ENCODE measurements around the gene RSRC1. TPM values are rescaled to one million over a fixed set of nuclear protein-coding genes. Genes with fewer than 3 reads are reported as not detected.

RSRC1 gene
- total and polyA plus RNA-seq, 2 of the 13 experiments (the other 11 are each of a cell fraction or from before 2014, with no cell fraction given) = 4.9 to 63.0 TPM

GRCh38 chr3:158355623-158356588 lies 246.0 kb downstream of the RSRC1 start:
- intact Hi-C loops (cut with micrococcal nuclease; ENCODE audit: unreplicated experiment) (no loop called here), in situ Hi-C loops (cut with HindIII; ENCODE audit: extremely low pct_ligation_motif_present, low pct_unique_long_range_greater_than_20kb) (no loop called here)
- POLR2A ChIA-PET = no interaction called here
- H3K4me1 ChIP-seq (ENCODE audit: insufficient read depth, low read length) = no peaks in the 10 kb centered on the region
- H3K27me3 ChIP-seq (ENCODE audit: control insufficient read depth in 1 of 2, insufficient read depth in 2 of 2, low read length in 2 of 2) = no peaks in the 10 kb centered on the region
- H4K20me1 ChIP-seq (ENCODE audit: insufficient read depth, low read length) = no peaks in the 10 kb centered on the region
- H3K36me3 ChIP-seq (replicated peaks in 1 of 2; ENCODE audit: control insufficient read depth in 1 of 2, insufficient read depth in 2 of 2, low read length in 2 of 2) = no peaks in the 10 kb centered on the region
- no TSS peak for BruUV-seq (replicated peaks)
- WGBS (ENCODE audit: low lambda C conversion rate) = 94% methylated on average over 4 of the region's 4 CpGs
- H3K79me2 ChIP-seq (ENCODE audit: insufficient read depth, low read length) = no peaks in the 10 kb centered on the region
- H3K27ac ChIP-seq (ENCODE audit: extremely low read length, insufficient read depth, low read length) = no peak overlapping the region
- DNase-seq (ENCODE audit: low spot score) (no peak), FAIRE-seq (no peak), ATAC-seq (no peak)
- no peak overlapping the region for H2AFZ ChIP-seq (ENCODE audit: low read length)
- CTCF ChIA-PET (ENCODE audit: low intra/inter-chr PET ratio, low total read pairs) = no interaction called here
- H3K4me2 ChIP-seq (ENCODE audit: low read depth, low read length) = no peak overlapping the region
- no peak overlapping the region for H3K4me3 ChIP-seq (replicated peaks in 1 of 3; ENCODE audit: insufficient read depth in 1 of 3, low read depth in 2 of 3, low read length in 3 of 3)
- H3K9ac ChIP-seq (ENCODE audit: insufficient read depth, low read depth, low read length) = no peak overlapping the region
- H3K9me3 ChIP-seq (ENCODE audit: low read length) = no peaks in the 10 kb centered on the region
- TF ChIP-seq NCOR1 (IDR thresholded peaks at IDR 0.05; ENCODE audit: borderline replicate concordance, low read length) = no peak
- TF ChIP-seq PBX3 (CRISPR knock-in tag; IDR thresholded peaks at IDR 0.05; ENCODE audit: borderline replicate concordance) = no peak
- no peak for TF ChIP-seq NR2F2 (IDR thresholded peaks at IDR 0.05; ENCODE audit: borderline replicate concordance, low read depth)
- TF ChIP-seq ZNF235 (CRISPR knock-in tag; IDR thresholded peaks at IDR 0.05; ENCODE audit: borderline replicate concordance) = no peak
- no peak for TF ChIP-seq TAF1 (CRISPR knock-in tag; IDR thresholded peaks at IDR 0.05)
- TF ChIP-seq SYNCRIP (IDR thresholded peaks at IDR 0.05; ENCODE audit: insufficient read depth, low read depth, low read length) = no peak
- TF ChIP-seq REXO4 (CRISPR knock-in tag; IDR thresholded peaks at IDR 0.05; ENCODE audit: borderline replicate concordance) = no peak
- TF ChIP-seq ZBTB49 (CRISPR knock-in tag; IDR thresholded peaks at IDR 0.05; ENCODE audit: borderline replicate concordance) = no peak
- TF ChIP-seq SAP130 (CRISPR knock-in tag; IDR thresholded peaks at IDR 0.05; ENCODE audit: low read depth) = no peak
- TF ChIP-seq MYNN (CRISPR knock-in tag; IDR thresholded peaks at IDR 0.05; ENCODE audit: low read depth) = no peak
- TF ChIP-seq, protein P1, sequence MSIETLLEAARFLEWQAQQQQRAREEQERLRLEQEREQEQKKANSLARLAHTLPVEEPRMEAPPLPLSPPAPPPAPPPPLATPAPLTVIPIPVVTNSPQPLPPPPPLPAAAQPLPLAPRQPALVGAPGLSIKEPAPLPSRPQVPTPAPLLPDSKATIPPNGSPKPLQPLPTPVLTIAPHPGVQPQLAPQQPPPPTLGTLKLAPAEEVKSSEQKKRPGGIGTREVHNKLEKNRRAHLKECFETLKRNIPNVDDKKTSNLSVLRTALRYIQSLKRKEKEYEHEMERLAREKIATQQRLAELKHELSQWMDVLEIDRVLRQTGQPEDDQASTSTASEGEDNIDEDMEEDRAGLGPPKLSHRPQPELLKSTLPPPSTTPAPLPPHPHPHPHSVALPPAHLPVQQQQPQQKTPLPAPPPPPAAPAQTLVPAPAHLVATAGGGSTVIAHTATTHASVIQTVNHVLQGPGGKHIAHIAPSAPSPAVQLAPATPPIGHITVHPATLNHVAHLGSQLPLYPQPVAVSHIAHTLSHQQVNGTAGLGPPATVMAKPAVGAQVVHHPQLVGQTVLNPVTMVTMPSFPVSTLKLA (IDR thresholded peaks at IDR 0.05) = no peak
- no peak for TF ChIP-seq YY1 (IDR thresholded peaks at IDR 0.05; ENCODE audit: insufficient read depth, insufficient replicate concordance, low read depth, low read length)
- no peak for TF ChIP-seq YEATS2 (CRISPR knock-in tag; IDR thresholded peaks at IDR 0.05; ENCODE audit: borderline replicate concordance)
- no peak for TF ChIP-seq HMG20A (CRISPR knock-in tag; IDR thresholded peaks at IDR 0.05; ENCODE audit: borderline replicate concordance)

All from HepG2 (cell line).